ENCODE data around the gene BCL7C.
A peak's percentile ranks its signal among the peaks of the same experiment; 100 is the strongest.
"Not testable (repeated sequence)": the region's sequence is repeated elsewhere in the genome, so short reads cannot be mapped to it uniquely, and the experiment has no call there.

The BCL7C gene

DNA sequence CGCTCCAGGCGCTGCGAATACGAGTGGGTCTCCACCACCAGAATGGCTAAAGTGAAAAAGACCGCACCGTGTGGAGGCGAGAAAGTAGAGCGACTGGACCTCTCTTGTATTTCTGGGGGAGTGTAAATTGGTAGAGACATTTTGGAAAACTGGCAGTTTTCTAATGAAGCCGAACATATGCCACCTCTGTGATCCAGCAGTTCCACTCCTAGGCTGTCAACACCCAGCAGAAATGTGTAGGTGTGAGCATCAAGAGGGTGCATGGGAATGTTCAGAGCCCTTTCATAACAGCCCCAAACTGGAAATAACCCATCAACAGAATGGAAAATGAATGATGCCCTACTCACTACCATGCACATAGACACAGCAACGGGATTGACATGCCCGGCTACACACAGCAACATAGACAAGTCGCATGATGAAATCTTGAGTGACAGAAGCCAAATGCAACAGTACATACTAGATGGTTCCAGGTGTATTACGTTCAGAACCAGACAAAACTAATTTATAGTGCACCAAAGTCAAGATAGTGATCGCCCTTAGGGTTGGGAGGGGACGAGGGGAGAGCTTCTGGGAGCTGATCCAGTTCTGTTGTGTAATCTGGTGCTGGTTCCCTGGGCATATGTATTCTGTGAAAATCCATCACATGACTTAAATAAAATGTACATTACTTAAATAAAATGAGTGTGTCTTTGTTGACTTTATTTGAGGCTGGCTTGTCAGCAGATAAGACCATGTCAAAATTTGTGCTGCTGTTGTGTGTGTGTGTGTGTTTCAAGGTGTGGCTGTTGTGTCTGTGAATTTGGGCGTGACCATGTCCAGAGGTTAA, 877 bp upstream of the BCL7C start:
- DNase-seq: peak; percentile 40

DNA sequence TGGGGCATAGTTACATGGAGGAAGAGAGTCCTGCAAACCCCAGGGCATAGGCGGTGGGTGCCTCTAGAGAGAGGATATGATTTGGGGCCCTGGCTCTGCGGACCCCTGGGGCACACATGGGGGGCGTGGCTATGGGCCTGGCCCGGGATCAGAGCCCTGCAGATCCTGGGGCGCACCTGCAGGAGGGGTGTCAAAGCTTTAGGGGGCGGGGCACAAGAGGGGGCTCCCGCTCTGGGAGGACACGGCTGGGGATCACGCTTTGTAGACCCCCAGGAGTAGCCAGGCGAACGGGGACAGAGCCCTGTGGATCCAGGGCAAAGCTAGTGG, 497 bp downstream of the BCL7C start:
- DNase-seq: peak; percentile 41

DNA sequence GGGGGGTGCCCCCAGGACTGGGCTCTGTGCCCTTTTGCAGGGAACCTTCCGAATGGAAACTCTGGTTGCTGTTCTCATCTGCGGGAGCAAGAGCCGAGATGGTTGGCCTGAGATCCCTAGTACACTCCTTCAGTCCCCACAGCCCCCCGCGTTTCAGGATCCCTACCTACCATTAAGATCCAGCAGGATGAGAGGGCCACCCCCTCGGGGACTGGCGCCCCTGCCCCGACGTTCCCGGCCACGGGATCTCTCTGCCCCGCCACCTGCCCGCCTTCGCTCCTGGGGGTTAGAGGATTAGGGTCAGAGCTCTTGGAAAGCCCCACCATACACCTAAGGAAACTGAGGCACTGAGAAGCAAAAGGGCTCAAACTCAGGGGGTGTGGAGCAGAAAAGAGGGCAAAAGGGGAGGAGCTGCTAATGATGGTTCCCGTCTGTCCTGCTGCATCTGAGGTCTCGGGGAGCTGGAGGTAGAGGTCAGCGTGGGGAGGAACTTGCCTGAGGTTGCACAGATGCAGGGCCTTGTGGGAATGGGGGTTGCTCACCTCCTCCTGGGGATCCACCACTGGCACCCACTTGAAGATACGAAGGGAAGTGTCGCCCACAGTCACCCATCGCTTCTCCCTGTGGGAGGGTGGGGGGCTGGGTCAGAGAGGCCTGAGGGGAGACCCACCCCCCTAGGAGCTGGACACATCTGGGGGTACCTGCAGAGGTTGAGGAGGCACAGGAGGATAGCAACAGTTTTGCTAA, 1.0 kb downstream of the BCL7C start:
- peak; percentile 25 for DNase-seq

DNA sequence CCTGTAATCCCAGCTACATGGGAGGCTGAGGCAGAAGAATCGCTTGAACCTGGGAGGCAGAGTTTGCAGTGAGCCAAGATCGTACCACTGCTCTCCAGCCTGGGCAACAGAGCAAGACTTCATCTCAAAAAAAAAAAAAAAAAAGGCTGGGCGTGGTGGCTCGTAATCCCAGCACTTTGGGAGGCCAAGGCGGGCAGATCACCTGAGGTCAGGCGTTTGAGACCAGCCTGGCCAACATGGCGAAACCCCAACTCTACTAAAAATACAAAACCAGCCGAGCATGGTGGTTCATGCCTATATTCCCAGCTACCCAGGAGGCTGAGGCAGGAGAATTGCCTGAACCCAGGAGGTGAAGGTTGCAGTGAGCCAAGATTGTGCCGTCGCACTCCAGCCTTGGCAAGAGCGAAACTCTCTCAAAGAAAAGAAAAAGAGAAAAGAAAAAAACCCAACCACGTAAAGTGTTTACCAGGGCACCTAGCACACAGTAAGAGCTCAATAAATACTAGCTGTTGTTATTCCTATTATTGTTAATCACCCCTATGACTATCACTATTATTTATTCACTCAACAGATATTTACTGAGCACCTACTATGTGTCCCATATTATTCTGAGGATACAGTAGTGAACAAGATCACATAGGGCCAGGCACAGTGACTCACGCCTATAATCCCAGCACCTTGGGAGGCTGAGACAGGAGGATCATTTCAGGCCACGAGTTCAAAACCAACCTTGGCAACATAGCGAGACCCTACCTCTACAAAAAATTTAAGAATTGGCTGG, 2.6 kb downstream of the BCL7C start:
- DNase-seq: not testable (repeated sequence)

DNA sequence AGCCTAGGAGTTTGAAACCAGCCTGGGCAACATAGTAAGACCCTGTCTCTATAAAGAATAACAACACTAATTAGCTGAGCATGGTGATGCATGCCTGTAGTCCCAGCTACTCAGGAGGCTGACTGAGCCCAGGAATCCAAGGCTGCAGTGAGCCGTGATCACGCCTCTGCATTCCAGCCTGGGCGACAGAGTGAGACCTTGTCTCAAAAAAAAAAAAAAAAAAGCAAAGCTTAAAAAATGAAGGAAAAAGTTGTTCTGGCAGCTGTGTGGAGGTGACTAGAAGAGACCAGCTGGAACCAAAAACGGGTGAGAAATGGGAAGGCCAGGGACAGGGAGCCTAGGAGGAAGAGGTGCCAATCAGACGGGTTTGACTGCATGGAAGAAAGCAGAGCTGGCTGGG, 4.2 kb downstream of the BCL7C start:
- DNase-seq: no peak

DNA sequence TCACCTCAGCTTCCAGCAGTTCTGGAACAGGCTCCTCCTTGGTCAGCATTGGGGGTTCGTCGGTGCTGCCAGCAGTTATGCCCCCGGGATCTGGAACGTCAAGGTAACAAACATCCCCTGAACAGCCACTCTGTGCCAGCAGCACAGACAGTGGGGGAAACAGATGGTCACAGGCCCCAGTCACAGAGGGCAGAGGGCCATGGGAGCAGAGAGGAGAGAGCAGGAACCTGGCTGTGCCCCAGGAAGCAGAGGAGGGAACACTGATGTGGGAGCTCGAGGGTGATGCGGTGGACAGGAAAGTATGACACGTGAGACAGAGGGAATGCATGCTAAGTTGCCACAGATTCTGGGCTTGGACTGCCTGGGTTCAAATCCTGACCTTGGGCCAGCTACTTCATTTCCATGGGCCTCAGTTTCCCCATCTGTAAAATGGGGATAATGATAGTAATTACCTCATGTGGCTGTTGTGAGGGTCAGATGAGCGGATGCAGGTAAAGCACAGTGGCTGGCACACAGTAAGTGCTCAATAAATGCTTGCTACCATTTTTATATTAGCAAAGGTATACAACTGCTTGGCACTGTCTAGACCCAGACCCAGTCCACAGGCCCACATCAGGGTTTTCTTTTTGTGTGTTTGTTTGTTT, 4.9 kb downstream of the BCL7C start:
- no peak for DNase-seq

DNA sequence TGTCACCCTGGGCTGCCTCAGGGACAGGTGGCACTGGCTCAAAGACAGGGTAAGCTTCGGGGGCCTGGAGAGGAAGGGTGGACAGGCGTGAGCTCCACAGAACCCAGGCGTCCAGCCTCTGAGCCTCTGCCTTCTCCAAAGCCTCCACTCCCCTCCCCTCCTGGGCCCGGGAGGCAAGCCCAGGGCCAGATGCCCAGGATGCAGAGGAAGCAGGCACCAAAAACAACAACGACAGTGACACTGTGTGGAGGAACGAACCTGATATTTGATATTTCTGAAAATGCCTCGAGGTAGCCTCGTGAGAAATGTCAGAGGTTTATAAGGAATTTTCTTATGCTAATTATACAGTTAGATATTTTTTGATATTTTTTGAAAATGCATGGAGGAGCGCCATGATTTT, 6.0 kb downstream of the BCL7C start:
- DNase-seq: no peak

DNA sequence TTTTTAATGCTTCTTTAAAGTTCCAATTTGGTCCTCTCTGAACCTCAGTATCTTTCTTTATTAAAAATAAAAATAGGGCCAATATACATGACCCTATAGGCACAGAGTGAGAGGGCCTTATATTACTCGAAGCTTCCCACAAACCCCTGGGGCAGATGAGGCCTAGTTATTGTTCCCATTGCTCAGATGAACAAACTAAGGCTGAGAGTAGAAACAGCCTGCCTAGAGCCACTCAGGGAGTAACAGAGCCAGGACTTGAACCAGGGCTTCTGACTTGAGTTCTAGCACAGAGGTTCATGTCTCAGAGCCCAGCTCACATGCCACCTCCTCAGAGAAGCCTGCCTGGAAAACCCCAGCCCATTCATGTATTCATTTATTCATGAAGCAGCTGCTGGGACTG, 7.7 kb downstream of the BCL7C start:
- DNase-seq: no peak

DNA sequence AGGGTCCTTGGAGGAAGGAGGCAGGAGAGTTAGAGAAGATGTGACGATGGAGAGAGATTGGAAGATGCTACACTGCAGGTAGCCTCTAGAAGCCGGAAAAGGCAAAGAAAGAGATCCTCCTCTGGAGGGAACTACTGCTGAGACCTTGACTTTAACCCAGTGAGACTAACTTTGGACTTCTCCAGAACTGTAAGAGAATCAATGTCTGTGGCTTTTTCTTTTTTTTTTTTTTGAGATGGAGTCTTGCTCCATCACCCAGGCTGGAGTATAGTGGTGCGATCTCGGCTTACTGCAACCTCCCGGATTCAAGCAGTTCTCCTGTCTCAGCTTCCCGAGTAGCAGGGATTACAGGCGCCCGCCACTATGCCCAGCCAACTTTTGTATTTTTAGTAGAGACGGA, 8.7 kb downstream of the BCL7C start:
- no peak for DNase-seq

DNA sequence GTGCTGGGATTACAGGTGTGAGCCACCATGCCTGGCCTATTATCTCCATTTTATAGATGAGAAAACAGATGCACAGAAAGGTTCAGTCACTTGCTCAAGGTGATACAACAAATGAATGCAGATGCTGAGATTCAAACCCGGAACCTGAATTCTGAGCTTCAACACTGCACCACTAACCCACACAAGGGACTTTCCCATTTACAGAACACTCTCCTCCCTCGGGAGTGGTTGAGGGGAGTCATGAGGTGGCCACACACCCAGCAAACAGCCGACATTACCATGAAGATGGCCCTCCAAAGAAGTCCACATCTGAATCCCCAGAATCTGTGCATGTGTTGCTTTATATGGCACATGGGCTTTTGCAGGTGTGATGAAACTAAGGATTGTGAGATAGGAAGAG, 9.1 kb downstream of the BCL7C start:
- DNase-seq: no peak

DNA sequence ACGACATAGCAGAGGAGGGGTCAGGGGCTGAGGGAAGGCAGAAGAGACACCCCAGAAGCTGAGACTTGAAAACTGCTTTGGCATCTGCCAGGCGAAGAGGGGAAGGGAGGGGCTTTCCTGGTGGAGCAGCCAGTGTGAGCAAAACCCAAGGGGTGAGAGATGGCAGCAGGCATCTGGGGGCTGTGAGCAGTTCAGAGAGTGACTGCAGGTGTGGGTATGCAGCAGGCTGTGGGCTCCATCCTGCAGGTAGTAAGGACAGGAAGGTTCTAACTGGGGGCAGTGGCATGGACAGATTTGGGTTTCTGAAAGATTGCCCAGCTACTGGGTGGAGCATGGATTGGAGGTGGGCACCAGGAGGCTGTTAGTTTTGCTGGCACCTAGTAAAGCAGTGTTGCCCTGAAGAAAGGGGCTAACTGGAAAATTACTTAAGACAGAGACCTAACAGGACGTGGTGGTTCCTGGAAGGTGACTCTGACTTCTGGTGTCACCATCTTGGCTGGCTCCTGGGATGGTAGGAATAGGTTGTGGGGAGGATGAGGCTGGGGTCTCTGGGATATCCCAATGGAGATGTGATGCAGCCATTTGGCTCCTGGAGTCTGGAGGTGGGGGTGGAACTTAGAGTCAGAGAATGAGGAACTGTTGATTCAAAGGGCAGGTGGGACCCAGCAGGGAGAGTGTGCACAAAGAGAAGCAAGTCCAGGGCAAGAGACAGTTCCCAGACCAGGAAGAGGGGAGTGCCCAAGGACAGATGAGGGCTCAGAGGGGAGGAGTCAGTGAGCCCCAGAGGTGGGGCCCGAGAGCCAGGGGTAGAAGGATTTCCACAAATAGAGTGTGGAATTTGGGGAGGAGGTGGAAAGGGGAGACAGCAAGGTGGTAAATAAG, 11.2 kb downstream of the BCL7C start:
- DNase-seq: peak; percentile 22

DNA sequence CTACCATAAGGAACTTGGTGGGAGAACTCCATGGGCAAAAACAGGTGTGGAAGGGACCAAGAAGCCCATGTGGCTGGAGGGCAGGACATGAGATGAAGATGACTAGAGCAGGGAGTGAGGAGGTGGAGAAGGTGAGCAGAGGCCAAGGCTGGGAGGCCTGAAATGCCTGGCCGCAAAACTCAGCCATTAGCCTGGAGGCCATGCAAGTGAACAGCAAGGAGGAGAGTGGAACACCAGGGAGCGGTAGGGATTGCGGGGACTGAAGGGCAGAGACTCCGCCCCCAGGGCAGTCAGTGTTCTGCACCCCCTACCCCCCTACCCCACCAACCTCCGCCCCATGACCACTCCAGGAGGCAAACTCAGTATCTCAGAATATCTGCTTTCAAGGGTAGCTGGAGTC, 17.0 kb downstream of the BCL7C start:
- no peak for DNase-seq

DNA sequence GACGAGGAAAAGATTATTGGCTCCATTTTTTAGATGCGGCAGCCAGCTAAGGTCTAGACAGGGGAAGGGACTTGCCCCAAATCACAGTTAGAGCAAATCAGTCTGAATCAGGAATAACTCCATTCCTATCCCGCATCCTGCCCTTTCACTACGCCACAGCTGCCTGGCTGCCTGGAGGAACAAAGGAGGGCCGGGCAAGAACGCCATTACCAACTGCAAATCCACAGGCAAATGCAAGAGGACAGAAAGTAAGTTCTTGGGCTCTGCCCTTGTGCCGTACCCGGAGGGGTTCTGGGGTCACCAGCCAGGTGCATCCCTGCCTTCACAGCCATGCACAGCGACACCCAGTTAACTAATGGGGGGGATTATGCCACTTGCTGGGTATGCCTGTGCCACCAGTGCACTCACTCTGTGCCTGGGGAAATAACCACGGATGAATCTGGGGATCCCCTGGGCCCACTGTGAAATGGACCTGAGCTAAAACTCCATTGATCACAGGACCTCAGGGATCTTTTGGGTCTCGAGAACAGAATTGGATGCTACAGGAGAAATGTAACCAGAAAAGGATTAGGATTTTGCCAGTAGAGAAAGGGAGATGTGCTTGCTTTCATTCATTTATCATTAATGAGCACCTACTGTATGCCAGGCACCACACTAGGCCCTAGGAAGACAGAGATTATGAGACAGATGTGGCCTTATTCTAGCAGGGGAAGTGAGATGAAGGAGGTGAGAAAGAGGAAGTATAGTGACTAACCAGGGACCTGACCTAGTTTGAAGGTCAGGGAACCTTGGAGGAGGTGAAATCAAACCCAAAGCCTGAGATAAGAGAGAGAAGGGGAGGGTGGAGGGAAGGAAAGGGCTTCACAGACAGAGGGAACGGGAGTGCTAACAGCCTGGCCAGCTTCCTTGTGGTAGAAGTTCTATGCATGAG, 17.7 kb downstream of the BCL7C start:
- peak; percentile 84 for DNase-seq

DNA sequence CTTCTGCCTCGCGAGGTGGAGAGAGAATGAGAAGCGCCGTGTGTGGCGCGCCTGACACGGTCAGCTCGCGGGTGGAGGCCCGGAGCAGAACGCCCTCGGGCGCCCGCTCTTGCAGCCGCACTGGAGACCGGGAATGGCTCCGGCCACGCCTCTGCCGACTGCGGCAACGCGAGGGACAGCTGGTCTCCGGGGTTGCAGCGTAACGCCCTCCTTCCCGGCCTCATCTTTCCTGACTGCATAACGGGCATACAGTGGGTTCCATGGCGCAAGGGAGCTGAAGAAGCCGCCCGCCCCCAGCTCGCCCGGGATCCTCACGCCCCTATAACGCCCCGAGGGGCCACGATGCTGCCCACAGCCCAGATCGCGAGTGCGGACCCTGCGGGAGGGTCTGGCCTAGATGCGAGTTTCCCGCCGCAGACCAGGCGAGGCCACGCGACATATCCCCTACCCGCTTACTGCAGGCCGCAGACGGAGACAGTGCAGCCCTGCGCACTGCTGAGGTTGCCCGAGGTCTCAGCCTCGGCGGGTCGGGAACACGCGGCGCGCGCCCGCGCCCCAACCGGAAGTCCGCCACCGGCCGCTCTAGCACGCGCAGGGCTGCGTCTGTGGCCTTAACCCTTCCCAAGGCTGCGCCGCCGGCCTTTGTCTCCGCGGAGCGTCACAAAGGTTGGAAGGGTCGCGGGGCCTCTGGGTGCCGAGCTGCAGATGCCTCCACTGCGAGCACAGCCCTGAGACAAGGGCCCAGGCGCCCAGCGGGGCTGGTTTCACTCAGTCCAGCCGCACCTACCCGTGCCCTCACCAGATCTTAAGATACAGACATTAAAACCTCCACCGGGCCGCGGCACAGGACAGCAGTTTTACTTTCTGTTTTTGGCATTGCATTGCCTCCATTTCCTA, 18.8 kb downstream of the BCL7C start:
- DNase-seq: peak; percentile 97

DNA sequence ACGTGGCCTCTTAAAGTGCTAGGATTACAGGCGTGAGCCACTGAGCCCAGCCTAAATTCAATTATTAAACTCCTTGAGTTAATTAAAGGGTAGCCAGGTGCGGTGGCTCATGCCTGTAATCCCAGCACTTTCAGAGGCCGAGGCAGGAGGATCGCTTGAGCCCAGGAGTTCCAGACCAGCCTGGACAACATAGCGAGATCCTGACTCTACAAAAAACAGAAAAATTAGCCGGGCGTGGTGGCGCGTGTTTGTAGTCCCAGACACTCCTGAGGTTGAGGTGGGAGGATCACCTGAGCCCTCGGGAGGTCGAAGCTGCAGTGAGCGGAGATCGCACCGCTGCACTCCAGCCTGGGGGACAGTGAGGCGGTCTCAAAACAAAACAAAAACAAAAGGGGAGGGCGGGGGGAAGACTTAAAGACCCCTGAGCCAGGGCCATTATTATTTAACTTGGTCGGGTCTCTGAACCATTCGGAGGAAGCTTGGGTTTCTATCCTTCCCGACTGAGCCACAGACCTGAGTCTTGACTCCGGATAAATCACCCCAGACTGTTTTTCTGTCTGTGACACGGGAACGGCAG, 19.5 kb downstream of the BCL7C start:
- no peak for DNase-seq

DNA sequence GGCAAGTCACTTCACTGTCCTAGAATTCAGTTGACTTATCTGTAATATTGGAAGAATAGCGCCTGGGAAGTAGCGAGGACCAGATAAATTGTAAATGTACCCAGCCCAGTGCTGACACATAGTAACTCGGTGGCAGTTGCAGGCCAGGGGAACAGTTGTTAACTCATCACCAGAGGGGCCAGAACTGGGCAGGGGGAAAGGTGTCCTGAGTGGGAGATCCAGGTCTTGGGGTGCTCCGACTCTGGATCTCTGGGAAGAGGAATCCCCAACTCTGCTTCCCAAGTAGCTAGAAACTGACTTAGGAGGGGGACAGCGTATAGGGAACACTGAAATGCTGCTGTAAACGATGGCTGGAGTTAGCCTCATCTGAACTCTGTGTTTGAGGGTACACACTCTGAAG, 23.0 kb downstream of the BCL7C start:
- no peak for DNase-seq

DNA sequence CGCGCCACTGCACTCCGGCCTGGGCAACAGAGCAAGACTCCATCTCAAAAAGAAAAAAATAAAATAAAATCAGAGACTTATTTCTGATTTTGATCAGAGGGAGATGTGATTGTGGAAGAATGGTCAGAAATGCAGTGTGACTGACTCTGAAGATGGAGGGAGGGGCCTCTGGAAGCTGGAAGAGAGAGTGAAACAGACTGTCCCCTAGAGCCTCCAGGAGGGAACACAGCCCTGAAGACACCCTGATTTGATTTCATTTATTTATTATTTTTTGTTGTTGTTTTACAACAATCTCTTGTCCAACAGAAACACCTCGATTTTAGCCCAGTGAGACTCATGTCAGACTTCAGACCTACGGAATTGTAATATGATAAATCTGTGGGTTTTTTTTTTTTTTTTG, 26.1 kb downstream of the BCL7C start:
- DNase-seq: peak; percentile 59

DNA sequence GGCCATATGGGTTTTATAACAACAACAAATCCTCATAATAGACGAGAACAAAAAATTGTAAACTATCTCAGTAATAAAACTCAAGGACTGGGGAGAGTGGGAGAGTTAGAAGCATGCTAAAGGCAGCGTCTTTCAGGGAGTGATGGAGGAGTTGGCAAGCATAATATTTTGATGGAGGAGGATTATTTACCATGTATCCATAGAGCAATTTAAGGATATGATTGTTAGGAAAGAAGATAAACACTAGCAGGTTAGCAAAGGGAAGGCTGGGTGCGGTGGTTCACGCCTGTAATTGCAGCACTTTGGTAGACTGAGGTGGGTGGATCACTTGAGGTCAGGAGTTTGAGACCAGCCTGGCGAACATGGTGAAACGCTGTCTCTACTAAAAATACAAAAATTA, 27.8 kb downstream of the BCL7C start:
- DNase-seq: no peak

DNA sequence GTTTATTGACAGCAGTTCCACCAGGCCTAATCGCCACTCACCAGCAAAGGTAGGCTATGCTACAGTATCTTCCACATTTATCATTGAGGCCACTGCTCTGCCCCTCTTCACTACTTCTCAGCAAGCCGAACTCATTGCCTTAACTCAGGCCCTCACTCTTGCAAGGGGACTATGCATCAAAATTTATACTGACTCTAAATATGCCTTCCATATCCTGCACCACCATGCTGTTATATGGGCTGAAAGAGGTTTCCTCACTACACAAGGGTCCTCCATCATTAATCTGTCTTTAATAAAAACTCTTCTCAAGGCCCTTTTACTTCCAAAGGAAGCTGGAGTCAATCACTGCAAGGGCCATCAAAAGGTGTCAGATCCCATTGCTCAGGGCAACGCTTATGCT, 30.7 kb downstream of the BCL7C start:
- not testable (repeated sequence) for DNase-seq

DNA sequence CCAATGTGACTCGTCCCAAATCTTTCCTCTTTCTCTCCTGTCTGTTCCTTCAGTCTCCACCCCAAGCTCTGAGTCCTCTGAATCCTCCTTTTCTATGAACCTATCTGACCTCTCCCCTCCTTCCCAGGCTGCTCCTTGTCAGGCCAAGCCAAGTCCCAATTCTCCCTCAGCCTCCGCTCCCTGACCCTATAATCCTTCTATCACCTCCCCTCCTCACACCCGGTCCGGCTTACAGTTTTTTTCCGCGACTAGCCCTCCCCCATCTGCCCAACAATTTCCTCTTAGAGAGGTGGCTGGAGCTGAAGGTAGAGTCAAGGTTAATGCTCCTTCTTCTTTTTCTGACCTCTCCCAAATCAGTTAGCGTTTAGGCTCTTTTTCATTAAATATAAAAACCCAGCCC, 33.1 kb downstream of the BCL7C start:
- DNase-seq: not testable (repeated sequence)
